HEK293 (cell line): ENCODE results near the gene HIPK4.

Source experiments
- BCL11A ChIP-seq: fragments of 450-650 bp; formaldehyde crosslinking; IDR thresholded peaks from 2 replicates; pipeline ENCODE4 v1.5.1; 2016; ENCODE audit warnings: low read depth, missing biosample characterization, missing genetic modification characterization
- BCL6B ChIP-seq: fragments of 450-650 bp; formaldehyde crosslinking; IDR thresholded peaks from 2 replicates; pipeline ENCODE4 v1.5.1; 2017; ENCODE audit warnings: missing biosample characterization, missing genetic modification characterization
- GLI2 ChIP-seq: fragments of 450-650 bp; formaldehyde crosslinking; IDR thresholded peaks from 2 replicates; pipeline ENCODE4; 2017; ENCODE audit warnings: missing biosample characterization, missing genetic modification characterization, low read depth, borderline replicate concordance
- KLF8 ChIP-seq: fragments of 450-650 bp; formaldehyde crosslinking; IDR thresholded peaks from 2 replicates; pipeline ENCODE4 v1.5.1; 2016; ENCODE audit warnings: missing biosample characterization, missing genetic modification characterization
- MZF1 ChIP-seq: fragments of 450-650 bp; formaldehyde crosslinking; IDR thresholded peaks from 2 replicates; pipeline ENCODE4 v1.5.1; 2017; ENCODE audit warnings: missing biosample characterization, missing genetic modification characterization, borderline replicate concordance
- OSR2 ChIP-seq: fragments of 450-650 bp; formaldehyde crosslinking; IDR thresholded peaks from 2 replicates; pipeline ENCODE4 v1.5.1; 2016; ENCODE audit warnings: missing biosample characterization, missing genetic modification characterization
- SP3 ChIP-seq: fragments of 450-650 bp; formaldehyde crosslinking; IDR thresholded peaks from 2 replicates; pipeline ENCODE4 v1.5.1; 2016; ENCODE audit warnings: missing biosample characterization, missing genetic modification characterization
- SP7 ChIP-seq: fragments of 450-650 bp; formaldehyde crosslinking; IDR thresholded peaks from 2 replicates; pipeline ENCODE4 v1.5.1; 2016; ENCODE audit warnings: missing biosample characterization, missing genetic modification characterization
- ZBTB6 ChIP-seq: fragments of 450-650 bp; formaldehyde crosslinking; IDR thresholded peaks from 2 replicates; pipeline ENCODE4 v1.5.1; 2017; ENCODE audit warnings: missing biosample characterization, missing genetic modification characterization
- ZFP3 ChIP-seq: fragments of 450-650 bp; formaldehyde crosslinking; IDR thresholded peaks from 2 replicates; pipeline ENCODE4 v1.5.1; 2016; ENCODE audit warnings: low read depth, missing biosample characterization, missing genetic modification characterization
- ZNF112 ChIP-seq: fragments of 450-650 bp; formaldehyde crosslinking; IDR thresholded peaks from 2 replicates; pipeline ENCODE4 v1.5.0; 2017; ENCODE audit warnings: missing biosample characterization, missing genetic modification characterization
- ZNF121 ChIP-seq: fragments of 450-650 bp; formaldehyde crosslinking; IDR thresholded peaks from 2 replicates; pipeline ENCODE4 v1.5.1; 2016; ENCODE audit warnings: missing biosample characterization, missing genetic modification characterization
- ZNF146 ChIP-seq: fragments of 450-650 bp; formaldehyde crosslinking; IDR thresholded peaks from 2 replicates; pipeline ENCODE4 v1.5.1; 2016; ENCODE audit warnings: missing biosample characterization, missing genetic modification characterization
- ZNF174 ChIP-seq: fragments of 450-650 bp; formaldehyde crosslinking; IDR thresholded peaks from 2 replicates; pipeline ENCODE4 v1.5.0; 2017; ENCODE audit warnings: missing biosample characterization, mild to moderate bottlenecking, missing genetic modification characterization
- ZNF266 ChIP-seq: fragments of 450-650 bp; formaldehyde crosslinking; IDR thresholded peaks from 2 replicates; pipeline ENCODE4 v1.5.1; 2016; ENCODE audit warnings: missing biosample characterization, missing genetic modification characterization, low read depth
- ZNF335 ChIP-seq: fragments of 450-650 bp; formaldehyde crosslinking; conservative IDR thresholded peaks from 2 replicates; pipeline ENCODE4 v1.5.1; 2016; ENCODE audit warnings: missing biosample characterization, missing genetic modification characterization
- ZNF488 ChIP-seq: fragments of 450-650 bp; formaldehyde crosslinking; IDR thresholded peaks from 2 replicates; pipeline ENCODE4 v1.5.1; 2016; ENCODE audit warnings: missing biosample characterization, missing genetic modification characterization
- ZNF518A ChIP-seq: fragments of 450-650 bp; formaldehyde crosslinking; conservative IDR thresholded peaks from 2 replicates; pipeline ENCODE4 v1.5.1; 2016; ENCODE audit warnings: low read depth, missing biosample characterization, missing genetic modification characterization
- ZNF707 ChIP-seq: fragments of 450-650 bp; formaldehyde crosslinking; IDR thresholded peaks from 2 replicates; pipeline ENCODE4 v1.5.1; 2016; ENCODE audit warnings: missing biosample characterization, missing genetic modification characterization
- ZNF830 ChIP-seq: fragments of 450-650 bp; IDR thresholded peaks from 2 replicates; pipeline ENCODE4 v1.5.0; 2018; ENCODE audit warnings: missing biosample characterization, missing genetic modification characterization, low read depth, mild to moderate bottlenecking, moderate library complexity
- TF ChIP-seq, protein P1 (sequence below): fragments of 450-650 bp; formaldehyde crosslinking; IDR thresholded peaks from 2 replicates; pipeline ENCODE4 v1.5.1; 2016; ENCODE audit warnings: missing biosample characterization, missing genetic modification characterization
- TF ChIP-seq, protein P2 (sequence below): fragments of 450-650 bp; formaldehyde crosslinking; conservative IDR thresholded peaks from 2 replicates; pipeline ENCODE4 v1.5.1; 2016; ENCODE audit warnings: low read depth, missing biosample characterization, missing genetic modification characterization
- TF ChIP-seq, protein P3 (sequence below): fragments of 450-650 bp; formaldehyde crosslinking; IDR thresholded peaks from 2 replicates; pipeline ENCODE4 v1.5.1; 2016; ENCODE audit warnings: missing biosample characterization, missing genetic modification characterization

Gene HIPK4

GRCh38 chr19:40348961-40349507, 40.9 kb downstream of the HIPK4 start (continued):
- no peak for TF ChIP-seq ZFP3
- no peak for TF ChIP-seq ZNF121 (tag by site-specific recombination)
- TF ChIP-seq, protein P1, sequence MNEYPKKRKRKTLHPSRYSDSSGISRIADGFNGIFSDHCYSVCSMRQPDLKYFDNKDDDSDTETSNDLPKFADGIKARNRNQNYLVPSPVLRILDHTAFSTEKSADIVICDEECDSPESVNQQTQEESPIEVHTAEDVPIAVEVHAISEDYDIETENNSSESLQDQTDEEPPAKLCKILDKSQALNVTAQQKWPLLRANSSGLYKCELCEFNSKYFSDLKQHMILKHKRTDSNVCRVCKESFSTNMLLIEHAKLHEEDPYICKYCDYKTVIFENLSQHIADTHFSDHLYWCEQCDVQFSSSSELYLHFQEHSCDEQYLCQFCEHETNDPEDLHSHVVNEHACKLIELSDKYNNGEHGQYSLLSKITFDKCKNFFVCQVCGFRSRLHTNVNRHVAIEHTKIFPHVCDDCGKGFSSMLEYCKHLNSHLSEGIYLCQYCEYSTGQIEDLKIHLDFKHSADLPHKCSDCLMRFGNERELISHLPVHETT (tag by site-specific recombination), result peak; percentile 89; the same call in 1 of the 2 replicates
- no peak for TF ChIP-seq ZNF707
- TF ChIP-seq ZNF146, result no peak
- TF ChIP-seq ZNF174 (tag by site-specific recombination), result no peak
- peak; percentile 82 for TF ChIP-seq KLF8 (tag by site-specific recombination)
- no peak for TF ChIP-seq GLI2 (tag by site-specific recombination)
- no peak for TF ChIP-seq ZNF112
- TF ChIP-seq ZNF335, result peak; percentile 95
- TF ChIP-seq ZNF488 (tag by site-specific recombination), result no peak
- TF ChIP-seq SP3 (tag by site-specific recombination), result no peak; the same call in 1 of the 2 replicates
- TF ChIP-seq MZF1 (tag by site-specific recombination), result no peak; the same call in 1 of the 2 replicates
- no peak for TF ChIP-seq ZNF830
- TF ChIP-seq ZBTB6 (tag by site-specific recombination), result no peak
- TF ChIP-seq BCL6B (tag by site-specific recombination), result no peak
- TF ChIP-seq, protein P2, sequence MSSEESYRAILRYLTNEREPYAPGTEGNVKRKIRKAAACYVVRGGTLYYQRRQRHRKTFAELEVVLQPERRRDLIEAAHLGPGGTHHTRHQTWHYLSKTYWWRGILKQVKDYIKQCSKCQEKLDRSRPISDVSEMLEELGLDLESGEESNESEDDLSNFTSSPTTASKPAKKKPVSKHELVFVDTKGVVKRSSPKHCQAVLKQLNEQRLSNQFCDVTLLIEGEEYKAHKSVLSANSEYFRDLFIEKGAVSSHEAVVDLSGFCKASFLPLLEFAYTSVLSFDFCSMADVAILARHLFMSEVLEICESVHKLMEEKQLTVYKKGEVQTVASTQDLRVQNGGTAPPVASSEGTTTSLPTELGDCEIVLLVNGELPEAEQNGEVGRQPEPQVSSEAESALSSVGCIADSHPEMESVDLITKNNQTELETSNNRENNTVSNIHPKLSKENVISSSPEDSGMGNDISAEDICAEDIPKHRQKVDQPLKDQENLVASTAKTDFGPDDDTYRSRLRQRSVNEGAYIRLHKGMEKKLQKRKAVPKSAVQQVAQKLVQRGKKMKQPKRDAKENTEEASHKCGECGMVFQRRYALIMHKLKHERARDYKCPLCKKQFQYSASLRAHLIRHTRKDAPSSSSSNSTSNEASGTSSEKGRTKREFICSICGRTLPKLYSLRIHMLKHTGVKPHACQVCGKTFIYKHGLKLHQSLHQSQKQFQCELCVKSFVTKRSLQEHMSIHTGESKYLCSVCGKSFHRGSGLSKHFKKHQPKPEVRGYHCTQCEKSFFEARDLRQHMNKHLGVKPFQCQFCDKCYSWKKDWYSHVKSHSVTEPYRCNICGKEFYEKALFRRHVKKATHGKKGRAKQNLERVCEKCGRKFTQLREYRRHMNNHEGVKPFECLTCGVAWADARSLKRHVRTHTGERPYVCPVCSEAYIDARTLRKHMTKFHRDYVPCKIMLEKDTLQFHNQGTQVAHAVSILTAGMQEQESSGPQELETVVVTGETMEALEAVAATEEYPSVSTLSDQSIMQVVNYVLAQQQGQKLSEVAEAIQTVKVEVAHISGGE (tag by site-specific recombination), result no peak
- no peak; the same call in 1 of the 2 replicates for TF ChIP-seq ZNF266
- TF ChIP-seq ZNF518A (tag by site-specific recombination), result no peak; the same call in 1 of the 2 replicates
- TF ChIP-seq BCL11A (tag by site-specific recombination), result peak; percentile 86
- TF ChIP-seq, protein P3, sequence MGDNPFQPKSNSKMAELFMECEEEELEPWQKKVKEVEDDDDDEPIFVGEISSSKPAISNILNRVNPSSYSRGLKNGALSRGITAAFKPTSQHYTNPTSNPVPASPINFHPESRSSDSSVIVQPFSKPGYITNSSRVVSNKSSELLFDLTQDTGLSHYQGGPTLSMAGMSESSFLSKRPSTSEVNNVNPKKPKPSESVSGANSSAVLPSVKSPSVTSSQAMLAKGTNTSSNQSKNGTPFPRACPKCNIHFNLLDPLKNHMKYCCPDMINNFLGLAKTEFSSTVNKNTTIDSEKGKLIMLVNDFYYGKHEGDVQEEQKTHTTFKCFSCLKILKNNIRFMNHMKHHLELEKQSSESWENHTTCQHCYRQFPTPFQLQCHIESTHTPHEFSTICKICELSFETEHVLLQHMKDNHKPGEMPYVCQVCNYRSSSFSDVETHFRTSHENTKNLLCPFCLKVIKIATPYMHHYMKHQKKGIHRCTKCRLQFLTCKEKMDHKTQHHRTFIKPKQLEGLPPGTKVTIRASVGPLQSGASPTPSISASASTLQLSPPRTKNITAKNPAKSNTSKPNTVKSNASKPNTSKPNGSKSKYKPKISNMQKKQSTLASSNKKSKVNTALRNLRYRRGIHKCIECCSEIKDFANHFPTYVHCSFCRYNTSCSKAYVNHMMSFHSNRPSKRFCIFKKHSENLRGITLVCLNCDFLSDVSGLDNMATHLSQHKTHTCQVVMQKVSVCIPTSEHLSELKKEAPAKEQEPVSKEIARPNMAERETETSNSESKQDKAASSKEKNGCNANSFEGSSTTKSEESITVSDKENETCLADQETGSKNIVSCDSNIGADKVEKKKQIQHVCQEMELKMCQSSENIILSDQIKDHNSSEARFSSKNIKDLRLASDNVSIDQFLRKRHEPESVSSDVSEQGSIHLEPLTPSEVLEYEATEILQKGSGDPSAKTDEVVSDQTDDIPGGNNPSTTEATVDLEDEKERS (tag by site-specific recombination), result 0 out of 2 replicates have a peak, but pooled peaks have one; percentile 6
- peak; percentile 54 for TF ChIP-seq SP7 (tag by site-specific recombination)
- TF ChIP-seq OSR2, result 0 out of 2 replicates have a peak, but pooled peaks have one; percentile 5
